ENCODE measurements around the gene SRD5A2. TPM values are rescaled to one million over a fixed set of nuclear protein-coding genes. Genes with fewer than 3 reads are reported as not detected.

SRD5A2 gene, protein sequence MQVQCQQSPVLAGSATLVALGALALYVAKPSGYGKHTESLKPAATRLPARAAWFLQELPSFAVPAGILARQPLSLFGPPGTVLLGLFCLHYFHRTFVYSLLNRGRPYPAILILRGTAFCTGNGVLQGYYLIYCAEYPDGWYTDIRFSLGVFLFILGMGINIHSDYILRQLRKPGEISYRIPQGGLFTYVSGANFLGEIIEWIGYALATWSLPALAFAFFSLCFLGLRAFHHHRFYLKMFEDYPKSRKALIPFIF
- total RNA-seq = not detected in 2 replicates

GRCh38 chr2:31580321-31581117, at the start of gene SRD5A2:
TSS of gene SRD5A2 (minus strand) at chr2:31580938. CDS start at chr2:31580900, 38 bp downstream.
- H3K27ac Mint-ChIP-seq = no peak within 1 kb of the TSS
- DNase-seq (ENCODE audit: low spot score) = no peak
- H3K9me3 Mint-ChIP-seq = peaks cover 7% of the 10 kb centered on the region
- peaks cover 30% of the 10 kb centered on the region for H3K27me3 Mint-ChIP-seq (ENCODE audit: insufficient read depth)
- no peaks in the 10 kb centered on the region for H3K4me1 Mint-ChIP-seq (ENCODE audit: low read depth)
- intact Hi-C loops (cut with micrococcal nuclease) = no loop called here
- H3K36me3 Mint-ChIP-seq (ENCODE audit: low read depth) = peaks cover 1% of the 10 kb centered on the region
- no peak within 1 kb of the TSS for H3K4me3 Mint-ChIP-seq

- no peaks in the 10 kb centered on the region for H3K4me1 Mint-ChIP-seq (ENCODE audit: low read depth)
- peaks cover 8% of the 10 kb centered on the region for H3K9me3 Mint-ChIP-seq
- no peaks in the 10 kb centered on the region for H3K36me3 Mint-ChIP-seq (ENCODE audit: low read depth)
- no peak overlapping the region for H3K27ac Mint-ChIP-seq
- intact Hi-C loops (cut with micrococcal nuclease) = no loop called here
- H3K27me3 Mint-ChIP-seq (ENCODE audit: insufficient read depth) = peaks cover 1% of the 10 kb centered on the region
- DNase-seq (ENCODE audit: low spot score) = no peak
- H3K4me3 Mint-ChIP-seq = no peak overlapping the region
Observed at GRCh38 chr2:31606509-31606908, 25.8 kb upstream of the SRD5A2 start.

DNA sequence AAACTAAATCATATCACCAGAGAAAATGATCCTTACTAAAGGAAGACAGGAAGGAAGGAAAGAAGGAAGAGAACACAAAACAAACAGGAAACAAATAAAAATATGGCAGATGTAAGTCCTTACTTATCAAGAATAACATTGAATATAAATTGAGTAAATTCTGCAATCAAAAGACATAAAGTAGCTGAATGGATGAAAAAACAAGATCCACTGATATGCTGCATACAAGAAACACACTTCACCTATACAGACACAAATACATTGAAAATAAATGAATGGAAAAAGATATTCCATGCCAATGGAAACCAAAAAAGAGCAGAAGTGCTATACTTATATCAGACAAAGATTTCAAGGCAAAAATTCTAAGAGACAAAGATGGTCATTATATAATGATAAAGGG, 18.0 kb upstream of the SRD5A2 start:
- Mint-ChIP-seq H3K27me3 (ENCODE audit: insufficient read depth) (peaks cover 1% of the 10 kb centered on the region), H3K9me3 (peaks cover 13% of the 10 kb centered on the region), H3K27ac (no peak overlapping the region), H3K4me3 (no peak overlapping the region), H3K4me1 (ENCODE audit: low read depth) (no peaks in the 10 kb centered on the region), H3K36me3 (ENCODE audit: low read depth) (no peaks in the 10 kb centered on the region)
- intact Hi-C loops (cut with micrococcal nuclease) = no loop called here
- no peak for DNase-seq (ENCODE audit: low spot score)

GRCh38 chr2:31586230-31586629, 5.5 kb upstream of the SRD5A2 start:
- Mint-ChIP-seq H3K36me3 (ENCODE audit: low read depth) (peaks cover 1% of the 10 kb centered on the region), H3K9me3 (peaks cover 5% of the 10 kb centered on the region), H3K4me3 (no peak overlapping the region), H3K27me3 (ENCODE audit: insufficient read depth) (peaks cover 16% of the 10 kb centered on the region), H3K4me1 (ENCODE audit: low read depth) (no peaks in the 10 kb centered on the region), H3K27ac (no peak overlapping the region)
- no peak for DNase-seq (ENCODE audit: low spot score)
- intact Hi-C loops (cut with micrococcal nuclease) = no loop called here

- H3K4me1 Mint-ChIP-seq (ENCODE audit: low read depth) = no peaks in the 10 kb centered on the region
- peaks cover 30% of the 10 kb centered on the region for H3K27me3 Mint-ChIP-seq (ENCODE audit: insufficient read depth)
- no peak overlapping the region for H3K27ac Mint-ChIP-seq
- intact Hi-C loops (cut with micrococcal nuclease) = no loop called here
- H3K4me3 Mint-ChIP-seq = no peak overlapping the region
- peaks cover 1% of the 10 kb centered on the region for H3K36me3 Mint-ChIP-seq (ENCODE audit: low read depth)
- peaks cover 5% of the 10 kb centered on the region for H3K9me3 Mint-ChIP-seq
- DNase-seq (ENCODE audit: low spot score) = no peak
Observed at GRCh38 chr2:31581124-31581795, 522 bp upstream of the SRD5A2 start.

- Mint-ChIP-seq H3K36me3 (ENCODE audit: low read depth) (peaks cover 1% of the 10 kb centered on the region), H3K9me3 (peaks cover 7% of the 10 kb centered on the region), H3K27me3 (ENCODE audit: insufficient read depth) (peaks cover 30% of the 10 kb centered on the region), H3K4me3 (no peak overlapping the region), H3K27ac (no peak overlapping the region), H3K4me1 (ENCODE audit: low read depth) (no peaks in the 10 kb centered on the region)
- intact Hi-C loops (cut with micrococcal nuclease) = no loop called here
- DNase-seq (ENCODE audit: low spot score) = no peak
Observed at GRCh38 chr2:31579996-31580320, 780 bp downstream of the SRD5A2 start.

DNA sequence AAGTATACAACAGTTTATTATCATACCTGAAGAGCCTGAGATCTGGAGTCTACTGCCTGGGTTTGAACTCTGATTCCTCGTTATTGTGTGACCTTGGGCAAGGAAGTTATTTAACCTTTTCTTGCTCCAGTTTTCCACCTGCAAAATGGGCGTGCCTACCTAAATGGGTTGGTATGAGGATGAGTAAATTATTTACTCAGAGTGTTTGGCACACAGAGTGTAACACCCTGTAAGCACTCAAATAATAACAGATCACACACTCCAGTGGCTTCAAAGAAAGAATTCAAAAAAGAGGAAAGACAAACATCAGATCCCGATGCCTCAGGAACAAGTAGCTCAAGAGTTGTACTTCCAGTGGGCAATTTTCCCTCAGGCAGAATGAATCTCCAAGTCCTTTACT, 2.4 kb downstream of the SRD5A2 start:
- H3K9me3 Mint-ChIP-seq = peaks cover 7% of the 10 kb centered on the region
- no peaks in the 10 kb centered on the region for H3K4me1 Mint-ChIP-seq (ENCODE audit: low read depth)
- no peak overlapping the region for H3K27ac Mint-ChIP-seq
- no peak overlapping the region for H3K4me3 Mint-ChIP-seq
- H3K36me3 Mint-ChIP-seq (ENCODE audit: low read depth) = peaks cover 1% of the 10 kb centered on the region
- no peak for DNase-seq (ENCODE audit: low spot score)
- H3K27me3 Mint-ChIP-seq (ENCODE audit: insufficient read depth) = peaks cover 30% of the 10 kb centered on the region
- intact Hi-C loops (cut with micrococcal nuclease) = no loop called here

GRCh38 chr2:31577143-31577542, 3.6 kb downstream of the SRD5A2 start:
- no peak overlapping the region for H3K4me3 Mint-ChIP-seq
- H3K36me3 Mint-ChIP-seq (ENCODE audit: low read depth) = peaks cover 1% of the 10 kb centered on the region
- peaks cover 23% of the 10 kb centered on the region for H3K27me3 Mint-ChIP-seq (ENCODE audit: insufficient read depth)
- DNase-seq (ENCODE audit: low spot score) = no peak
- peaks cover 7% of the 10 kb centered on the region for H3K9me3 Mint-ChIP-seq
- intact Hi-C loops (cut with micrococcal nuclease) = no loop called here
- no peak overlapping the region for H3K27ac Mint-ChIP-seq
- no peaks in the 10 kb centered on the region for H3K4me1 Mint-ChIP-seq (ENCODE audit: low read depth)

DNA sequence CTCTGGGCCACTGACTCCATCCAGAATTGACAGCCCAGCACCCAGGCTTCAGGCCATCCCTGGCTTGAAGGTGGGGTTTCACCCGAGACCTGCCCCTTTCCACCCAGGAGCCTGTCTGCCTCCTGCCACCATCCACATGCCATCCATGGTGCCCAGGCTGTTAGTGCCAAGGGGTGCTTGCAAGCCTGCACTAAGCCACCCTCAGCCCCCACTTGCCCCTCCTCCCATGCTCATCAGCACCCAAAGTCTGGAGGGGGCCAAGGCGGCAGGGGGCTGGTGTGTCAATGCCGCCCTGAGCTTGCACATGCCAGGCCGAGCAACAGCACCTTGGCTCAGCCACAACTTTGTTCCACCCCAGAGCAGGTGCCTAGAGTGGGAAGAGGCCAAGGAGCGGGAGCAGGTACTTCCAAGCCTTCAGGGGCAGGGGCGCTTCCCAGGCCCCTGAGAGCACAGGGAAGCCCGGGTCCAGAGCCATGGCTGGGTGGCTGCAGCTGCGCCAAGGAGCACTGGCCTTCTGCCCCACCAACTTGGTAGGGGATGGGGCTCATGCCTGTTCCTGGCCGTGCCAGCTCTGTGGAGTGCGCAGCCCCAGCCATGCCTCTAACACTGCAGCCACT, 12.0 kb downstream of the SRD5A2 start:
- intact Hi-C loops (cut with micrococcal nuclease) = no loop called here
- H3K9me3 Mint-ChIP-seq = no peaks in the 10 kb centered on the region
- no peaks in the 10 kb centered on the region for H3K27me3 Mint-ChIP-seq (ENCODE audit: insufficient read depth)
- no peak for DNase-seq (ENCODE audit: low spot score)
- H3K4me3 Mint-ChIP-seq = no peak overlapping the region
- H3K4me1 Mint-ChIP-seq (ENCODE audit: low read depth) = no peaks in the 10 kb centered on the region
- H3K27ac Mint-ChIP-seq = no peak overlapping the region
- H3K36me3 Mint-ChIP-seq (ENCODE audit: low read depth) = no peaks in the 10 kb centered on the region

DNA sequence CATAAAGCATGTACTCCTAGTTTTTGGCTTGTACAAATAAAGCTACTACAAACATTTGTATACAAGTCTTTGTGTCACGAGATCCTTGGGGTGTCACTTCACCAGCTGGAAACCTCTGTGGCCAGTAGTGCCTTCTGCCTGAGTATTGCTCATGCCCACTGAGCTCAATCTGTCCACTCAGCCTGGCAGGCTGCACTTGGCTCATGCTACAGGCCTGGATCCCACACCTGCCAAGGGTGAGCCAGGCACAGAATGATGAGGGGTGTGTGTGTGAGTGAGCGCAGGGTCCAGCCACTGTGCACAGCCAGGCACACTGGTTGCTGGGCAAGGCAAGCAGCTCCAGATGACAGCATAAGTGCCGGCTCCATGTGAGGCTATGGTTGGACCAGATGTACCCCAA, 13.1 kb downstream of the SRD5A2 start:
- Mint-ChIP-seq H3K4me3 (no peak overlapping the region), H3K27ac (no peak overlapping the region), H3K27me3 (ENCODE audit: insufficient read depth) (no peaks in the 10 kb centered on the region), H3K9me3 (no peaks in the 10 kb centered on the region), H3K36me3 (ENCODE audit: low read depth) (no peaks in the 10 kb centered on the region), H3K4me1 (ENCODE audit: low read depth) (no peaks in the 10 kb centered on the region)
- DNase-seq (ENCODE audit: low spot score) = no peak
- intact Hi-C loops (cut with micrococcal nuclease) = no loop called here

DNA sequence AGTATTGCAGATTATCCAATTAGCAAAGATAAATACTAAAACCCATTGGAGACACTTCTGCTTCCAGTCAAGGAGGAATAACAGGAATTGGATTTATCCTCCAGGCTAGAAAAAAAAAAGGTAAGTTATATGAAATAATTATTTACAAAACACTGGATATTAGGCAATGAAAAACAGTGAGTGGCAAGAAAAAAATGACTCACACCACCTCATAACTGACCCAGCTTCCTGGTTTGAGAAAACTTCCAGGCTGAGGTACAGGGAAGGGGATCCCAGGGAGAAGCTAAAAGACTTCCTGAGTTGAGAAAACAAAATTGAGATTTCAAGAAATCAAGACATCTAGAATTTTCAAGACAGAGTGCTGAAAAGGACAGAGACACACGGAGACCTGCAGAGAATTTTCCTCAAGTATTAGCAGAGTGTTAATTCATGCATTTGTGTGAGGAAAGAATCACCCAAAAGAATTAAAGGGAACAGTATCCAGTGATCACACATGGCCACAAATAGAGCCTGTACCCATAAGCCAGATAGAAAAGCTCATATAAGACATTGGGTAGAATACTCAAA, 17.4 kb downstream of the SRD5A2 start:
- H3K27me3 Mint-ChIP-seq (ENCODE audit: insufficient read depth) = no peaks in the 10 kb centered on the region
- no peak overlapping the region for H3K27ac Mint-ChIP-seq
- no peaks in the 10 kb centered on the region for H3K36me3 Mint-ChIP-seq (ENCODE audit: low read depth)
- H3K9me3 Mint-ChIP-seq = no peaks in the 10 kb centered on the region
- intact Hi-C loops (cut with micrococcal nuclease) = no loop called here
- H3K4me1 Mint-ChIP-seq (ENCODE audit: low read depth) = no peaks in the 10 kb centered on the region
- no peak for DNase-seq (ENCODE audit: low spot score)
- H3K4me3 Mint-ChIP-seq = no peak overlapping the region

GRCh38 chr2:31561823-31562222, 18.9 kb downstream of the SRD5A2 start:
- no peaks in the 10 kb centered on the region for H3K9me3 Mint-ChIP-seq
- no peak overlapping the region for H3K4me3 Mint-ChIP-seq
- no peaks in the 10 kb centered on the region for H3K36me3 Mint-ChIP-seq (ENCODE audit: low read depth)
- no peak for DNase-seq (ENCODE audit: low spot score)
- no peaks in the 10 kb centered on the region for H3K27me3 Mint-ChIP-seq (ENCODE audit: insufficient read depth)
- no peak overlapping the region for H3K27ac Mint-ChIP-seq
- intact Hi-C loops (cut with micrococcal nuclease) = no loop called here
- H3K4me1 Mint-ChIP-seq (ENCODE audit: low read depth) = no peaks in the 10 kb centered on the region
